ENCODE data around the gene FCHSD2. TPM values are rescaled to one million over a fixed set of nuclear protein-coding genes. Genes with fewer than 3 reads are reported as not detected.

The FCHSD2 gene
- total and polyA plus RNA-seq, 2 donors (not counting 1 experiment from before 2014, with no cell fraction given): 113 to 189 TPM

GRCh38 chr11:73053964-73054363 is 88.2 kb downstream of the FCHSD2 start:
- H3K9me3 Mint-ChIP-seq (ENCODE audit: insufficient read depth): no peaks in the 10 kb centered on the region
- ATAC-seq (ENCODE audit: low read depth) (no peak), DNase-seq (no peak)
- Histone ChIP-seq H3K9ac (ENCODE audit: low read length) (no peak overlapping the region), H4K20me1 (ENCODE audit: control insufficient read depth, insufficient read depth, low read length, poor library complexity, severe bottlenecking) (no peaks in the 10 kb centered on the region), H3K27me3 (replicated peaks in 1 of 4; ENCODE audit: control extremely low read depth in 1 of 4, control insufficient read depth in 3 of 4, insufficient read depth in 4 of 4, low read length in 3 of 4) (no peaks in the 10 kb centered on the region), H3K36me3 (replicated peaks in 1 of 2; ENCODE audit: control extremely low read depth in 1 of 2, control insufficient read depth in 1 of 2, extremely low read depth in 1 of 2, insufficient read depth in 2 of 2, low read length in 1 of 2) (peaks cover 1 to 2% of the 10 kb centered on the region in 2 experiments), H3K4me2 (replicated peaks; ENCODE audit: low read depth, low read length, poor library complexity, severe bottlenecking) (no peak overlapping the region), H3K4me1 (ENCODE audit: control insufficient read depth in 2 of 2, insufficient read depth in 2 of 2, low read length in 2 of 2) (peaks cover 55 to 81% of the 10 kb centered on the region in 2 donors), H2AFZ (ENCODE audit: insufficient read depth, low read depth, low read length, poor library complexity, severe bottlenecking) (no peak overlapping the region), H3K4me3 (ENCODE audit: control extremely low read depth in 1 of 5, extremely low read depth in 1 of 5, insufficient read depth in 1 of 5, low read depth in 2 of 5, low read length in 4 of 5) (no peak overlapping the region), H3K79me2 (ENCODE audit: control insufficient read depth, insufficient read depth, low read length) (peaks cover 96% of the 10 kb centered on the region), H3K9me3 (ENCODE audit: control extremely low read depth in 1 of 3, control insufficient read depth in 2 of 3, insufficient read depth in 1 of 3, low read length in 2 of 3) (peaks cover 0 to 17% (median 10%) of the 10 kb centered on the region in 3 donors), H3K27ac (ENCODE audit: low read length in 2 of 2) (peak overlapping the region in 1 of 2 donors; percentile 81)
- H3K4me1 Mint-ChIP-seq: peaks cover 65% of the 10 kb centered on the region
- TF ChIP-seq EZH2 (IDR thresholded peaks at IDR 0.05; ENCODE audit: borderline replicate concordance, insufficient read depth, low read depth, low read length, poor library complexity, severe bottlenecking) (no peak), CTCF (IDR thresholded peaks at IDR 0.05) (no peak)
- no peaks in the 10 kb centered on the region for H3K27me3 Mint-ChIP-seq
- ChIA-PET POLR2A (no interaction called here), CTCF (interaction anchor here (0.9 kb wide), 1 partner anchor 88 kb away, joined by 4 read pairs; the partner anchor contains the start of gene FCHSD2)
- WGBS (ENCODE audit: insufficient coverage): no CpG with 5 or more reads among the region's 1 CpG
- peak overlapping the region; percentile 78 for H3K27ac Mint-ChIP-seq
- intact Hi-C loops (cut with micrococcal nuclease): loop anchor here (5.0 kb wide), 3 partner anchors 33 to 123 kb away; no protein-coding TSS in a partner anchor
- no peak overlapping the region for H3K4me3 Mint-ChIP-seq

GRCh38 chr11:73048446-73048845 is 93.7 kb downstream of the FCHSD2 start:
- Mint-ChIP-seq H3K27me3 (no peaks in the 10 kb centered on the region), H3K4me3 (peak overlapping the region; percentile 79), H3K27ac (peak overlapping the region; percentile 88), H3K4me1 (peaks cover 64% of the 10 kb centered on the region), H3K9me3 (ENCODE audit: insufficient read depth) (no peaks in the 10 kb centered on the region)
- Histone ChIP-seq H3K4me1 (ENCODE audit: control insufficient read depth in 2 of 2, insufficient read depth in 2 of 2, low read length in 2 of 2) (peaks cover 70 to 79% of the 10 kb centered on the region in 2 donors), H3K27ac (ENCODE audit: low read length in 2 of 2) (peak overlapping the region; percentile 81 to 89), H4K20me1 (ENCODE audit: control insufficient read depth, insufficient read depth, low read length, poor library complexity, severe bottlenecking) (no peaks in the 10 kb centered on the region), H3K4me2 (replicated peaks; ENCODE audit: low read depth, low read length, poor library complexity, severe bottlenecking) (peak overlapping the region; percentile 72), H3K9me3 (ENCODE audit: control extremely low read depth in 1 of 3, control insufficient read depth in 2 of 3, insufficient read depth in 1 of 3, low read length in 2 of 3) (peaks cover 0 to 9% (median 0%) of the 10 kb centered on the region in 3 donors), H3K9ac (ENCODE audit: low read length) (peak overlapping the region; percentile 57), H3K4me3 (ENCODE audit: control extremely low read depth in 1 of 5, extremely low read depth in 1 of 5, insufficient read depth in 1 of 5, low read depth in 2 of 5, low read length in 4 of 5) (peak overlapping the region; percentile 14 to 52 (median 32)), H3K27me3 (replicated peaks in 1 of 4; ENCODE audit: control extremely low read depth in 1 of 4, control insufficient read depth in 3 of 4, insufficient read depth in 4 of 4, low read length in 3 of 4) (no peaks in the 10 kb centered on the region), H2AFZ (ENCODE audit: insufficient read depth, low read depth, low read length, poor library complexity, severe bottlenecking) (peak overlapping the region; percentile 22), H3K79me2 (ENCODE audit: control insufficient read depth, insufficient read depth, low read length) (peaks cover 76% of the 10 kb centered on the region), H3K36me3 (replicated peaks in 1 of 2; ENCODE audit: control extremely low read depth in 1 of 2, control insufficient read depth in 1 of 2, extremely low read depth in 1 of 2, insufficient read depth in 2 of 2, low read length in 1 of 2) (peaks cover 5 to 8% of the 10 kb centered on the region in 2 experiments)
- ATAC-seq (ENCODE audit: low read depth) (no peak), DNase-seq (no peak)
- CTCF ChIA-PET: interaction anchor here (0.7 to 3.9 kb wide), 7 partner anchors 9 to 132 kb away, joined by 3 to 16 read pairs (median 4); no protein-coding TSS in a partner anchor
- intact Hi-C loops (cut with micrococcal nuclease): loop anchor here (2.0 kb wide), 3 partner anchors 16 to 94 kb away; partner anchors contain the start of gene FCHSD2
- POLR2A ChIA-PET: interaction anchor here (1.0 to 1.3 kb wide), 2 partner anchors 35 to 94 kb away, joined by 3 read pairs; partner anchors contain the start of gene FCHSD2
- TF ChIP-seq CTCF (IDR thresholded peaks at IDR 0.05) (no peak), EZH2 (IDR thresholded peaks at IDR 0.05; ENCODE audit: borderline replicate concordance, insufficient read depth, low read depth, low read length, poor library complexity, severe bottlenecking) (no peak)
- WGBS (ENCODE audit: insufficient coverage): 73% methylated on average over 2 of the region's 3 CpGs

Data from B cell (primary cell).